ENCODE measurements around the gene TAF1C. TPM values are rescaled to one million over a fixed set of nuclear protein-coding genes. Genes with fewer than 3 reads are reported as not detected.
A peak's percentile ranks its signal among the peaks of the same experiment; 100 is the strongest.

TAF1C gene
- total RNA-seq, 1 experiment from 2014 or later = 17.1 TPM

- Histone ChIP-seq H3K27ac (no peak overlapping the region), H3K9me3 (replicated peaks) (no peaks in the 10 kb centered on the region), H3K4me3 (no peak overlapping the region), H3K36me3 (no peaks in the 10 kb centered on the region), H3K4me1 (no peaks in the 10 kb centered on the region), H3K27me3 (no peaks in the 10 kb centered on the region)
- DNase-seq = no peak
These were observed 19.8 kb downstream of the TAF1C start for GRCh38 chr16:84166796-84167695.

- no peak overlapping the region for H3K4me3 ChIP-seq
- H3K9me3 ChIP-seq (replicated peaks) = no peaks in the 10 kb centered on the region
- H3K36me3 ChIP-seq = no peaks in the 10 kb centered on the region
- H3K27ac ChIP-seq = no peak overlapping the region
- H3K4me1 ChIP-seq = no peaks in the 10 kb centered on the region
- H3K27me3 ChIP-seq = no peaks in the 10 kb centered on the region
- no peak for DNase-seq
These were observed 21.1 kb downstream of the TAF1C start for GRCh38 chr16:84165746-84166145.

GRCh38 chr16:84161801-84162200, 25.1 kb downstream of the TAF1C start:
- Histone ChIP-seq H3K27me3 (peaks cover 3% of the 10 kb centered on the region; the same call in 1 of the 2 replicates), H3K36me3 (no peaks in the 10 kb centered on the region), H3K27ac (no peak overlapping the region), H3K4me3 (no peak overlapping the region), H3K9me3 (replicated peaks) (no peaks in the 10 kb centered on the region), H3K4me1 (no peaks in the 10 kb centered on the region)
- no peak for DNase-seq

DNA sequence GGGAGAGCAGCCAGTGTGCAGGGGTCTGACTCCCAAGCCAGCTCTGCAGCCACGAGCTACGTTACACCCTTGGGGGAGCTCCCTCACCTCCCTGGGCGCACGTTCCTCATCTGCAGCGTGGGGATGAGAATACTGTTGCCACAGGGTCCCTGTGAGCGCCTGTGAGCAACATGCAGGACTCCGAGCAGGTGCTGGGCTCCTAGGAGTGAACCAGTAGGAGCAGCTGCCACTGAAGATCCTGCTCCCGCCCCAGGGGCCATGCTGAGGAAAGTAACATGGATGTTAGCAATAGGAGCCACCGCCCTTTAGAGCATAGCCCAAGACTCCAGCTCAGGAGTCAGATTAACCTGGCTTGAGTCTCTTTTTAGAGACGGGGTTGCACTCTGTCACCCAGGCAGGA, 25.8 kb downstream of the TAF1C start:
- Histone ChIP-seq H3K9me3 (replicated peaks) (no peaks in the 10 kb centered on the region), H3K27me3 (peaks cover 3% of the 10 kb centered on the region; the same call in 1 of the 2 replicates), H3K4me3 (no peak overlapping the region), H3K4me1 (no peaks in the 10 kb centered on the region), H3K36me3 (no peaks in the 10 kb centered on the region), H3K27ac (no peak overlapping the region)
- peak; percentile 50 to 57 for DNase-seq

GRCh38 chr16:84159800-84160199, 27.1 kb downstream of the TAF1C start:
- Histone ChIP-seq H3K9me3 (replicated peaks) (no peaks in the 10 kb centered on the region), H3K4me1 (no peaks in the 10 kb centered on the region), H3K27ac (no peak overlapping the region), H3K27me3 (peaks cover 3% of the 10 kb centered on the region; the same call in 1 of the 2 replicates), H3K4me3 (no peak overlapping the region), H3K36me3 (no peaks in the 10 kb centered on the region)
- no peak for DNase-seq

- Histone ChIP-seq H3K4me1 (no peaks in the 10 kb centered on the region), H3K27me3 (peaks cover 3% of the 10 kb centered on the region; the same call in 1 of the 2 replicates), H3K36me3 (no peaks in the 10 kb centered on the region), H3K27ac (no peak overlapping the region), H3K9me3 (replicated peaks) (no peaks in the 10 kb centered on the region), H3K4me3 (no peak overlapping the region)
- DNase-seq = no peak
These were observed 27.9 kb downstream of the TAF1C start for GRCh38 chr16:84159007-84159406.

GRCh38 chr16:84156342-84156784, 30.5 kb downstream of the TAF1C start:
- H3K4me3 ChIP-seq = no peak overlapping the region
- H3K36me3 ChIP-seq = no peaks in the 10 kb centered on the region
- DNase-seq = no peak
- H3K9me3 ChIP-seq (replicated peaks) = no peaks in the 10 kb centered on the region
- peaks cover 3% of the 10 kb centered on the region; the same call in 1 of the 2 replicates for H3K27me3 ChIP-seq
- no peak overlapping the region for H3K27ac ChIP-seq
- H3K4me1 ChIP-seq = no peaks in the 10 kb centered on the region

DNA sequence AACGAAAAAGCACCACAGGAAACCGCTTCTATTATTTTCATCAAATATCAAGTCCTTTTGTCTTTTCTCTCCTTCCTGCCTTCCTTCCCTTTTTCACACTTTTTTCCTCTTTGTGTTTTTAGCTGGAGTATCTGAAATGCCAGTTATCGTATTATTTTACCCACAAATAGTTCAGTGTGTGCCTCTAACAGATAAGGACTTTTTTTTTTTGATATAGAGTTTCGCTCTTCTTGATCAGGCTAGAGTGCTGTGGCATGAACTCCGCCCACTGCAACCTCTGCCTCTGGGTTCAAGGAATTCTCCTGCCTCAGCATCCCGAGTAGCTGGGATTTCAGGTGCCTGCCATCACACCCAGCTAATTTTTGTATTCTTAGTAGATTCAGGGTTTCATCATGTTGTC, 31.1 kb downstream of the TAF1C start:
- Histone ChIP-seq H3K4me1 (no peaks in the 10 kb centered on the region), H3K4me3 (no peak overlapping the region), H3K9me3 (replicated peaks) (no peaks in the 10 kb centered on the region), H3K27me3 (peaks cover 3% of the 10 kb centered on the region; the same call in 1 of the 2 replicates), H3K27ac (no peak overlapping the region), H3K36me3 (no peaks in the 10 kb centered on the region)
- no peak for DNase-seq

GRCh38 chr16:84155226-84155625, 31.6 kb downstream of the TAF1C start:
- DNase-seq = no peak
- H3K27me3 ChIP-seq = peaks cover 3% of the 10 kb centered on the region; the same call in 1 of the 2 replicates

GRCh38 chr16:84153660-84154214, 33.1 kb downstream of the TAF1C start:
- H3K36me3 ChIP-seq = no peaks in the 10 kb centered on the region
- no peaks in the 10 kb centered on the region for H3K9me3 ChIP-seq (replicated peaks)
- H3K4me1 ChIP-seq = no peaks in the 10 kb centered on the region
- no peak overlapping the region for H3K27ac ChIP-seq
- H3K27me3 ChIP-seq = no peaks in the 10 kb centered on the region
- H3K4me3 ChIP-seq = no peak overlapping the region
- DNase-seq = no peak

More at GRCh38 chr16:84155226-84155625, 31.6 kb downstream of the TAF1C start:
- Histone ChIP-seq H3K4me1 (no peaks in the 10 kb centered on the region), H3K9me3 (replicated peaks) (no peaks in the 10 kb centered on the region), H3K4me3 (no peak overlapping the region), H3K36me3 (no peaks in the 10 kb centered on the region), H3K27ac (no peak overlapping the region)

DNA sequence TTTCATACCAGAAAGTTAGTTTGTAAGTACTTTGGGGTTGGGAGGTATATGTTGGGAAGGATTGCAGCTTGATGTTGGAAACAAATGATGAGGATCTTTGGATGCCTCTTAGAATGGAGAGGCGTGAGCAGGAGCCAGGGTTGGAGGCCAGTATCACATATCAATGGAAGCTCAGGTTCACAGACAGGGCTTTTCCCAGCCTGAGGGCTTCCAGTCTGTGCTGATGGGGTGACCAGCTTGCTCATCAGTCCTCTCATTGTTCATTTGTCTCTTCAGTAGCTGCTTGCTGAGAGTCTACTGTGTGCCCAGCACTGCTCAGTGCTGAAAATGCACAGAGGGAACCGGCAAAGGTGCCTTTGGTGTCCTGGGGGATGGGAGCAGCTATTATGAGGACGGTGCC, 35.9 kb downstream of the TAF1C start:
- H3K9me3 ChIP-seq (replicated peaks) = no peaks in the 10 kb centered on the region
- H3K27ac ChIP-seq = no peak overlapping the region
- DNase-seq = no peak
- no peaks in the 10 kb centered on the region for H3K36me3 ChIP-seq
- H3K4me1 ChIP-seq = no peaks in the 10 kb centered on the region
- H3K4me3 ChIP-seq = no peak overlapping the region
- no peaks in the 10 kb centered on the region for H3K27me3 ChIP-seq

GRCh38 chr16:84144859-84145639, 41.8 kb downstream of the TAF1C start, which contains the start of the genes DNAAF1 and HSDL1:
TSS of gene DNAAF1 (plus strand) at chr16:84145308. CDS start at chr16:84145441, 133 bp downstream.
TSS of gene HSDL1 (minus strand) at chr16:84145177. CDS start at chr16:84131321, 13,856 bp downstream.
- Histone ChIP-seq H3K4me3 (peak within 1 kb of the TSS; percentile 66), H3K27me3 (no peaks in the 10 kb centered on the region), H3K27ac (no peak within 1 kb of the TSS; the same call in 1 of the 2 replicates), H3K4me1 (no peaks in the 10 kb centered on the region), H3K36me3 (no peaks in the 10 kb centered on the region), H3K9me3 (replicated peaks) (no peaks in the 10 kb centered on the region)
- DNase-seq = peak; percentile 68 to 83

- DNase-seq = peak; percentile 11
- peak overlapping the region; percentile 66 for H3K4me3 ChIP-seq
- H3K4me1 ChIP-seq = peaks cover 3% of the 10 kb centered on the region; the same call in 1 of the 2 replicates
- no peaks in the 10 kb centered on the region for H3K27me3 ChIP-seq
- no peak overlapping the region; the same call in 1 of the 2 replicates for H3K27ac ChIP-seq
- no peaks in the 10 kb centered on the region for H3K9me3 ChIP-seq (replicated peaks)
- no peaks in the 10 kb centered on the region for H3K36me3 ChIP-seq
These were observed 42.5 kb downstream of the TAF1C start for GRCh38 chr16:84144209-84144858.

DNA sequence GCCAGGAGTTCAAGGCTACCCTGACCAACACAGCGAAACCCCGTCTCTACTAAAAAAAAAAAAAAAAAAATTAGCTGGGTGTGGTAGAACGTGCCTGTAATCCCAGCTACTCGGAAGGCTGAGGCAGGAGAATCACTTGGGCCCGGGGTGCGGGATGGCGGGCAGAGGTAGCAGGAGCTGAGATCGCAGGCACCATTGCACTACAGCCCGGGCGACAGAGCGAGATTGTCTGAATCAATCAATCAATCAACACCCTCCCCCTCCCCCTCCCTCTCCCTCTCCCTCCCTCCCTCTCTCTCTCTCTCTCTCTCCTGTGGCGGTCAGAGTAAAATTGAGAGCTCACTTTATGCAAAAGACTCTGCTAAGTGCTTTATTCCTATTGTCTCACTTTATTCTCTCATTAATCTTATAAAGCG, 43.1 kb downstream of the TAF1C start:
- DNase-seq = no peak
- Histone ChIP-seq H3K4me1 (peaks cover 7% of the 10 kb centered on the region; the same call in 1 of the 2 replicates), H3K9me3 (replicated peaks) (no peaks in the 10 kb centered on the region), H3K4me3 (peak overlapping the region; percentile 66), H3K36me3 (no peaks in the 10 kb centered on the region), H3K27ac (no peak overlapping the region), H3K27me3 (no peaks in the 10 kb centered on the region)

Data from SJCRH30 (cell line).